Loucy (cell line): ENCODE results near the gene PGAM4.

ENCODE experiments used
- EZH2phosphoT487 ChIP-seq: fragments of 200-600 bp; IDR thresholded peaks from 2 replicates; pipeline ENCODE4 v1.6.1; 2018; ENCODE audit warnings: antibody characterized with exemption, mild to moderate bottlenecking, moderate library complexity, borderline replicate concordance
- TF ChIP-seq, protein P1 (sequence below): fragments of 200-600 bp; sonication (generic); conservative IDR thresholded peaks from 2 replicates; pipeline ENCODE4 v1.5.1; 2014; ENCODE audit warnings: mild to moderate bottlenecking, antibody characterized with exemption, low read length

DNA sequence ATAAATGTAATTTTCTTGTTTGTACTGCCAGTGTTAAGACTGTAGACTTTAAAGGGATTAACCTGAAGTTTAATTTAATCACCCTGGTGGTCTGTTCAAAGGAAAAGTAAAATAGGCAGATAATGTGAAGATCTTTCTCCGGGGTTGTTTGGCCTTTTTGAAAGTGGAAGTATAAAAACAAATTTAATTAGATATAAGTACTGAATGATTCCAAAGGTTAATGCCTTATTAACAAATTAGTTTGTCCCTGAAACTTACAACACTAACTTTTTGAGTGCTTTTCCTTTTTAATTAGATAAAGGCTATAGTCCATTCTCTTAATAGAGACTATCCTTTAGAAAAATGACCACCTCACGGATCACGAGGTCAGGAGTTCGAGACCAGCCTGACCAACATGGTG, 10.4 kb upstream of the PGAM4 start:
- TF ChIP-seq, protein P1, sequence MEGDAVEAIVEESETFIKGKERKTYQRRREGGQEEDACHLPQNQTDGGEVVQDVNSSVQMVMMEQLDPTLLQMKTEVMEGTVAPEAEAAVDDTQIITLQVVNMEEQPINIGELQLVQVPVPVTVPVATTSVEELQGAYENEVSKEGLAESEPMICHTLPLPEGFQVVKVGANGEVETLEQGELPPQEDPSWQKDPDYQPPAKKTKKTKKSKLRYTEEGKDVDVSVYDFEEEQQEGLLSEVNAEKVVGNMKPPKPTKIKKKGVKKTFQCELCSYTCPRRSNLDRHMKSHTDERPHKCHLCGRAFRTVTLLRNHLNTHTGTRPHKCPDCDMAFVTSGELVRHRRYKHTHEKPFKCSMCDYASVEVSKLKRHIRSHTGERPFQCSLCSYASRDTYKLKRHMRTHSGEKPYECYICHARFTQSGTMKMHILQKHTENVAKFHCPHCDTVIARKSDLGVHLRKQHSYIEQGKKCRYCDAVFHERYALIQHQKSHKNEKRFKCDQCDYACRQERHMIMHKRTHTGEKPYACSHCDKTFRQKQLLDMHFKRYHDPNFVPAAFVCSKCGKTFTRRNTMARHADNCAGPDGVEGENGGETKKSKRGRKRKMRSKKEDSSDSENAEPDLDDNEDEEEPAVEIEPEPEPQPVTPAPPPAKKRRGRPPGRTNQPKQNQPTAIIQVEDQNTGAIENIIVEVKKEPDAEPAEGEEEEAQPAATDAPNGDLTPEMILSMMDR: no peak
- no peak for TF ChIP-seq EZH2phosphoT487
